GM19467 (cell line): ENCODE results near the gene CEACAM4.

Source experiments
- ATAC-seq: cut with Tn5 transposase; IDR thresholded peaks from one replicate; pipeline ENCODE4 v1.9.1; 2021; ENCODE audit warnings: mild to moderate bottlenecking, moderate library complexity; ENCODE audit not compliant: unreplicated experiment

Gene CEACAM4

GRCh38 chr19:41617941-41618730, 8.7 kb downstream of the CEACAM4 start:
- no peak for ATAC-seq

- ATAC-seq = no peak
Observed at GRCh38 chr19:41616792-41617621, 9.9 kb downstream of the CEACAM4 start.

- no peak for ATAC-seq
Observed at GRCh38 chr19:41615207-41615606, 11.7 kb downstream of the CEACAM4 start.

- ATAC-seq = no peak
Observed at GRCh38 chr19:41612483-41612882, 14.4 kb downstream of the CEACAM4 start.

GRCh38 chr19:41610789-41611188, 16.1 kb downstream of the CEACAM4 start:
- no peak for ATAC-seq

GRCh38 chr19:41607668-41608067, 19.2 kb downstream of the CEACAM4 start:
- no peak for ATAC-seq

- no peak for ATAC-seq
Observed at GRCh38 chr19:41606215-41606837, 20.5 kb downstream of the CEACAM4 start.

GRCh38 chr19:41604831-41605230, 22.0 kb downstream of the CEACAM4 start:
- no peak for ATAC-seq

GRCh38 chr19:41601771-41602170, 25.1 kb downstream of the CEACAM4 start:
- no peak for ATAC-seq

- no peak for ATAC-seq
Observed at GRCh38 chr19:41599175-41599966, 27.5 kb downstream of the CEACAM4 start.

GRCh38 chr19:41597600-41598041, 29.3 kb downstream of the CEACAM4 start:
- no peak for ATAC-seq

GRCh38 chr19:41595890-41596280, 31.0 kb downstream of the CEACAM4 start:
- no peak for ATAC-seq

GRCh38 chr19:41595258-41595889, 31.5 kb downstream of the CEACAM4 start:
- no peak for ATAC-seq

- ATAC-seq = no peak
Observed at GRCh38 chr19:41591951-41592562, 34.8 kb downstream of the CEACAM4 start.

GRCh38 chr19:41590936-41591335, 35.9 kb downstream of the CEACAM4 start:
- no peak for ATAC-seq

- ATAC-seq = no peak
Observed at GRCh38 chr19:41589371-41589770, 37.5 kb downstream of the CEACAM4 start.

GRCh38 chr19:41588497-41589209, 38.2 kb downstream of the CEACAM4 start:
- ATAC-seq = no peak

- no peak for ATAC-seq
Observed at GRCh38 chr19:41587838-41588210, 39.0 kb downstream of the CEACAM4 start.

- ATAC-seq = no peak
Observed at GRCh38 chr19:41587101-41587837, 39.6 kb downstream of the CEACAM4 start.
